C1 segment of cervical spinal cord (tissue), 14 donors: ENCODE measurements around the gene ABCB9.

ENCODE experiments used
- DNase-seq, 14 donors: peaks; one replicate each; lab custom pipeline; 2025; lab: John Stamatoyannopoulos, UW

ABCB9 gene

GRCh38 chr12:122981587-122982476 is 15.6 kb upstream of the ABCB9 start:
- DNase-seq, result no peak

- DNase-seq, result peak in 1 of 14 donors; percentile 41
These were observed 14.8 kb upstream of the ABCB9 start for GRCh38 chr12:122981036-122981471.

GRCh38 chr12:122980183-122981035 is 14.1 kb upstream of the ABCB9 start, which contains the start of gene ARL6IP4:
TSS of gene ARL6IP4 (plus strand) at chr12:122980681. CDS start at chr12:122981140, 459 bp downstream.
- peak in 12 of 14 donors; percentile 37 to 78 (median 62) for DNase-seq

GRCh38 chr12:122979908-122980182 is 13.6 kb upstream of the ABCB9 start:
- no peak for DNase-seq

- no peak for DNase-seq
These were observed 13.0 kb upstream of the ABCB9 start for GRCh38 chr12:122979001-122979907.

- no peak for DNase-seq
These were observed 12.3 kb upstream of the ABCB9 start for GRCh38 chr12:122978507-122978955.

GRCh38 chr12:122977655-122978392 is 11.6 kb upstream of the ABCB9 start:
- DNase-seq, result no peak

GRCh38 chr12:122977153-122977552 is 10.9 kb upstream of the ABCB9 start:
- no peak for DNase-seq

- DNase-seq, result no peak
These were observed 10.3 kb upstream of the ABCB9 start for GRCh38 chr12:122976648-122976975.

GRCh38 chr12:122975790-122976647 is 9.8 kb upstream of the ABCB9 start:
- no peak for DNase-seq

- DNase-seq, result peak; percentile 62 to 91 (median 86)
These were observed 8.9 kb upstream of the ABCB9 start, which contains the start of gene OGFOD2 for GRCh38 chr12:122974892-122975789. TSS of gene OGFOD2 (plus strand) at chr12:122975244. CDS start at chr12:122975252, 8 bp downstream.

- DNase-seq, result peak; percentile 84 to 99 (median 98)
These were observed 8.1 kb upstream of the ABCB9 start for GRCh38 chr12:122974274-122974891.

GRCh38 chr12:122969676-122970075 is 3.4 kb upstream of the ABCB9 start:
- peak in 1 of 14 donors; percentile 3 for DNase-seq

- no peak for DNase-seq
These were observed 1.8 kb upstream of the ABCB9 start for GRCh38 chr12:122968104-122968503.

GRCh38 chr12:122966743-122967550 is 684 bp upstream of the ABCB9 start:
- no peak for DNase-seq

- peak in 1 of 14 donors; percentile 25 for DNase-seq
These were observed 927 bp downstream of the ABCB9 start for GRCh38 chr12:122965321-122965751.
